Measurements from ENCODE around the gene DDAH1.

The DDAH1 gene

GRCh38 chr1:85467929-85468540 is 3.1 kb upstream of the DDAH1 start:
- no peak for DNase-seq

- DNase-seq = no peak
These were observed 2.1 kb upstream of the DDAH1 start for GRCh38 chr1:85467036-85467435.

GRCh38 chr1:85465786-85466134 is 801 bp upstream of the DDAH1 start:
- no peak for DNase-seq

- DNase-seq = peak; percentile 25 to 69
These were observed 361 bp downstream of the DDAH1 start for GRCh38 chr1:85464497-85465098.

- DNase-seq = peak in 1 of 2 experiments; percentile 29
These were observed 1.0 kb downstream of the DDAH1 start for GRCh38 chr1:85463731-85464496.

- no peak for DNase-seq
These were observed 1.9 kb downstream of the DDAH1 start for GRCh38 chr1:85462931-85463649.

GRCh38 chr1:85461216-85461918 is 3.6 kb downstream of the DDAH1 start:
- no peak for DNase-seq

GRCh38 chr1:85460555-85461088 is 4.3 kb downstream of the DDAH1 start:
- no peak for DNase-seq

- DNase-seq = no peak
These were observed 5.7 kb downstream of the DDAH1 start for GRCh38 chr1:85459290-85459689.

- DNase-seq = no peak
These were observed 10.7 kb downstream of the DDAH1 start for GRCh38 chr1:85454214-85454613.

- no peak for DNase-seq
These were observed 11.2 kb downstream of the DDAH1 start for GRCh38 chr1:85453640-85454194.

- no peak for DNase-seq
These were observed 12.0 kb downstream of the DDAH1 start for GRCh38 chr1:85452948-85453347.

- DNase-seq = no peak
These were observed 13.6 kb downstream of the DDAH1 start for GRCh38 chr1:85451236-85451830.

GRCh38 chr1:85450832-85451231 is 14.1 kb downstream of the DDAH1 start:
- DNase-seq = no peak

GRCh38 chr1:85449356-85449755 is 15.6 kb downstream of the DDAH1 start:
- DNase-seq = no peak

- DNase-seq = no peak
These were observed 16.6 kb downstream of the DDAH1 start for GRCh38 chr1:85448358-85448757.

- no peak for DNase-seq
These were observed 17.7 kb downstream of the DDAH1 start for GRCh38 chr1:85447006-85447943.

GRCh38 chr1:85445906-85446305 is 19.1 kb downstream of the DDAH1 start:
- DNase-seq = no peak

GRCh38 chr1:85444381-85444780 is 20.6 kb downstream of the DDAH1 start:
- DNase-seq = no peak

- DNase-seq = no peak
These were observed 24.3 kb downstream of the DDAH1 start for GRCh38 chr1:85440612-85441011.

GRCh38 chr1:85438353-85438752 is 26.6 kb downstream of the DDAH1 start:
- no peak for DNase-seq

All from SW 1271 (cell line).